Measurements from ENCODE around the gene SNRPF.
"Not testable (repeated sequence)": the region's sequence is repeated elsewhere in the genome, so short reads cannot be mapped to it uniquely, and the experiment has no call there.

The SNRPF gene

GRCh38 chr12:95858451-95859343, at the start of gene SNRPF:
SNRPF (plus strand) TSS chr12:95858952; CDS start chr12:95859074, 122 bp downstream.
- Histone ChIP-seq H3K9ac (ENCODE audit: low read length) (peak within 1 kb of the TSS; percentile 72), H3K4me2 (ENCODE audit: low read depth, low read length, poor library complexity, severe bottlenecking) (peak within 1 kb of the TSS; percentile 97), H3F3A (ENCODE audit: insufficient read depth) (no peaks in the 10 kb centered on the region), H4K20me1 (ENCODE audit: low read depth, low read length) (peaks cover 12% of the 10 kb centered on the region), H3K4me3 (ENCODE audit: insufficient read depth, low read length, poor library complexity, severe bottlenecking) (peak within 1 kb of the TSS; percentile 100), H3K27ac (ENCODE audit: low read depth, low read length) (peak within 1 kb of the TSS; percentile 28), H3K36me3 (ENCODE audit: low read length) (peaks cover 23% of the 10 kb centered on the region), H3K79me2 (ENCODE audit: insufficient read depth, low read length) (peaks cover 47% of the 10 kb centered on the region), H3K9me2 (replicated peaks; ENCODE audit: insufficient read depth, low read length) (no peaks in the 10 kb centered on the region), H3K9me3 (ENCODE audit: insufficient read depth, low read length) (no peaks in the 10 kb centered on the region), H3K27me3 (ENCODE audit: low read length) (no peaks in the 10 kb centered on the region), H2AFZ (ENCODE audit: low read depth, low read length, severe bottlenecking) (peak within 1 kb of the TSS; percentile 70)
- TF ChIP-seq CTCF (IDR thresholded peaks at IDR 0.05; ENCODE audit: insufficient read depth, low read length, poor library complexity, severe bottlenecking) (no peak), EZH2phosphoT487 (conservative IDR thresholded peaks at IDR 0.05; ENCODE audit: low read length) (no peak)

- no peak for TF ChIP-seq EZH2phosphoT487 (conservative IDR thresholded peaks at IDR 0.05; ENCODE audit: low read length)
- no peak for TF ChIP-seq CTCF (IDR thresholded peaks at IDR 0.05; ENCODE audit: insufficient read depth, low read length, poor library complexity, severe bottlenecking)
Measured at GRCh38 chr12:95809000-95809680, 49.6 kb upstream of the SNRPF start.

GRCh38 chr12:95810411-95810810, 48.3 kb upstream of the SNRPF start:
- Histone ChIP-seq H3K27me3 (ENCODE audit: low read length) (no peaks in the 10 kb centered on the region), H3K4me2 (ENCODE audit: low read depth, low read length, poor library complexity, severe bottlenecking) (no peak overlapping the region), H3K9me3 (ENCODE audit: insufficient read depth, low read length) (no peaks in the 10 kb centered on the region), H3K4me3 (ENCODE audit: insufficient read depth, low read length, poor library complexity, severe bottlenecking) (no peak overlapping the region), H3K79me2 (ENCODE audit: insufficient read depth, low read length) (no peaks in the 10 kb centered on the region), H3K27ac (ENCODE audit: low read depth, low read length) (no peak overlapping the region), H3K9me2 (replicated peaks; ENCODE audit: insufficient read depth, low read length) (no peaks in the 10 kb centered on the region), H3K9ac (ENCODE audit: low read length) (no peak overlapping the region), H3F3A (ENCODE audit: insufficient read depth) (no peaks in the 10 kb centered on the region), H4K20me1 (ENCODE audit: low read depth, low read length) (no peaks in the 10 kb centered on the region), H3K36me3 (ENCODE audit: low read length) (no peaks in the 10 kb centered on the region), H2AFZ (ENCODE audit: low read depth, low read length, severe bottlenecking) (no peak overlapping the region)
- no peak for TF ChIP-seq EZH2phosphoT487 (conservative IDR thresholded peaks at IDR 0.05; ENCODE audit: low read length)
- no peak for TF ChIP-seq CTCF (IDR thresholded peaks at IDR 0.05; ENCODE audit: insufficient read depth, low read length, poor library complexity, severe bottlenecking)

More at GRCh38 chr12:95809000-95809680, 49.6 kb upstream of the SNRPF start:
- H3K9ac ChIP-seq (ENCODE audit: low read length) = no peak overlapping the region
- no peaks in the 10 kb centered on the region for H3K9me3 ChIP-seq (ENCODE audit: insufficient read depth, low read length)
- H3K4me3 ChIP-seq (ENCODE audit: insufficient read depth, low read length, poor library complexity, severe bottlenecking) = no peak overlapping the region
- no peaks in the 10 kb centered on the region for H3K36me3 ChIP-seq (ENCODE audit: low read length)
- no peak overlapping the region for H3K27ac ChIP-seq (ENCODE audit: low read depth, low read length)
- H3K79me2 ChIP-seq (ENCODE audit: insufficient read depth, low read length) = no peaks in the 10 kb centered on the region
- no peak overlapping the region for H3K4me2 ChIP-seq (ENCODE audit: low read depth, low read length, poor library complexity, severe bottlenecking)
- no peaks in the 10 kb centered on the region for H4K20me1 ChIP-seq (ENCODE audit: low read depth, low read length)
- no peaks in the 10 kb centered on the region for H3K27me3 ChIP-seq (ENCODE audit: low read length)
- H3F3A ChIP-seq (ENCODE audit: insufficient read depth) = no peaks in the 10 kb centered on the region
- no peaks in the 10 kb centered on the region for H3K9me2 ChIP-seq (replicated peaks; ENCODE audit: insufficient read depth, low read length)
- no peak overlapping the region for H2AFZ ChIP-seq (ENCODE audit: low read depth, low read length, severe bottlenecking)

- not testable (repeated sequence) for H3K9me3 ChIP-seq (ENCODE audit: insufficient read depth, low read length); H3F3A ChIP-seq (ENCODE audit: insufficient read depth); H3K9me2 ChIP-seq (replicated peaks; ENCODE audit: insufficient read depth, low read length); H3K4me2 ChIP-seq (ENCODE audit: low read depth, low read length, poor library complexity, severe bottlenecking); H3K4me3 ChIP-seq (ENCODE audit: insufficient read depth, low read length, poor library complexity, severe bottlenecking); H3K9ac ChIP-seq (ENCODE audit: low read length); H3K27ac ChIP-seq (ENCODE audit: low read depth, low read length); H2AFZ ChIP-seq (ENCODE audit: low read depth, low read length, severe bottlenecking); H3K36me3 ChIP-seq (ENCODE audit: low read length); H4K20me1 ChIP-seq (ENCODE audit: low read depth, low read length); H3K79me2 ChIP-seq (ENCODE audit: insufficient read depth, low read length); H3K27me3 ChIP-seq (ENCODE audit: low read length)
Measured at GRCh38 chr12:95812155-95812554, 46.6 kb upstream of the SNRPF start.
